Prostate gland (tissue), 2 donors: ENCODE measurements around the gene ADD1. TPM values are rescaled to one million over a fixed set of nuclear protein-coding genes. Genes with fewer than 3 reads are reported as not detected.
A peak's percentile ranks its signal among the peaks of the same experiment; 100 is the strongest.

Experiments used
- DNase-seq: peaks from one replicate; pipeline ENCODE4 v3.0.0-alpha.2; 2019; ENCODE audit warnings: low spot score
- H3K27ac ChIP-seq, 2 donors: fragments of 200-600 bp; sonication (generic); 2 replicates each; pipeline ENCODE4 v1.5.1; 2017 to 2019
- H3K27me3 ChIP-seq: fragments of 200-600 bp; sonication (generic); replicated peaks from 2 replicates; pipeline ENCODE4 v1.5.1; 2019; ENCODE audit not compliant: insufficient read depth
- H3K36me3 ChIP-seq, 2 donors: fragments of 200-600 bp; sonication (generic); 1 replicate in 1 of 2; 2 replicates in 1 of 2; pipeline versions ENCODE4 v1.5.1 to v1.8.1; 2017 to 2019
- H3K4me1 ChIP-seq: fragments of 200-600 bp; sonication (generic); replicated peaks from 2 replicates; pipeline ENCODE4 v1.5.1; 2019
- H3K4me3 ChIP-seq, 2 donors: fragments of 200-600 bp; sonication (generic); 2 replicates each; pipeline ENCODE4 v1.5.1; 2017 to 2019
- H3K9me3 ChIP-seq: fragments of 200-600 bp; sonication (generic); 2 replicates; pipeline ENCODE4 v1.5.1; 2017
- CTCF ChIP-seq, 4 experiments: fragments of 200-600 bp in 2 of 4; fragments of 450-650 bp in 2 of 4; sonication (generic) in 2 of 4; IDR thresholded peaks; 1 replicate in 3 of 4; 2 replicates in 1 of 4; pipeline ENCODE4 v1.5.1; 2016 to 2019; ENCODE audit warnings: antibody characterized with exemption in 4 of 4, mild to moderate bottlenecking in 2 of 4, moderate library complexity in 2 of 4
- POLR2A ChIP-seq: fragments of 450-650 bp; IDR thresholded peaks from one replicate; pipeline ENCODE4 v1.6.1; 2016; ENCODE audit warnings: antibody characterized with exemption, mild to moderate bottlenecking
- POLR2AphosphoS5 ChIP-seq: sonication (generic); formaldehyde crosslinking; IDR thresholded peaks from one replicate; pipeline ENCODE4 v1.6.1; 2017; ENCODE audit warnings: antibody characterized with exemption
- WGBS: methylation state at CpG from one replicate; pipeline ENCODE4 v1.1.5; 2018; 5-methylcytosine and 5-hydroxymethylcytosine counted together
- intact Hi-C: fragments of 100-400 bp; cut with DNase I; formaldehyde crosslinking; loops from one replicate; pipeline ENCODE4 v1.14.2; 2022
- total RNA-seq, 2 donors: library from RNA; depleted of rRNA; stranded (reverse); fragments of >200 nt; gene quantifications; one replicate each; pipeline ENCODE4 v1.1.0, GENCODE V29; 2016

Gene ADD1
- total RNA-seq, 2 donors from 2014 or later = 164 to 321 TPM

GRCh38 chr4:2810388-2810787 lies 33.3 kb upstream of the ADD1 start:
- DNase-seq = no peak
- WGBS = 84% methylated on average over 9 of the region's 10 CpGs
- intact Hi-C loops = no loop called here
- Histone ChIP-seq H3K9me3 (no peaks in the 10 kb centered on the region), H3K4me3 (no peak overlapping the region), H3K27ac (no peak overlapping the region), H3K27me3 (no peaks in the 10 kb centered on the region), H3K36me3 (no peaks in the 10 kb centered on the region), H3K4me1 (peaks cover 19% of the 10 kb centered on the region)
- TF ChIP-seq POLR2A (no peak), CTCF (IDR thresholded peaks at IDR 0.05) (no peak), POLR2AphosphoS5 (no peak)

GRCh38 chr4:2811830-2812611 lies 31.6 kb upstream of the ADD1 start:
- no peaks in the 10 kb centered on the region for H3K27me3 ChIP-seq
- no peak for TF ChIP-seq CTCF (IDR thresholded peaks at IDR 0.05)
- TF ChIP-seq POLR2A = no peak
- TF ChIP-seq POLR2AphosphoS5 = no peak
- H3K27ac ChIP-seq = peak overlapping the region in 1 of 2 donors; percentile 37
- H3K36me3 ChIP-seq = no peaks in the 10 kb centered on the region
- no peak for DNase-seq
- H3K4me1 ChIP-seq = peaks cover 5% of the 10 kb centered on the region
- no peaks in the 10 kb centered on the region for H3K9me3 ChIP-seq
- WGBS = 64% methylated on average over 18 of the region's 21 CpGs
- H3K4me3 ChIP-seq = peak overlapping the region; percentile 13 to 17
- intact Hi-C loops = no loop called here

GRCh38 chr4:2812612-2813354 lies 30.9 kb upstream of the ADD1 start:
- intact Hi-C loops = no loop called here
- no peaks in the 10 kb centered on the region for H3K9me3 ChIP-seq
- H3K4me3 ChIP-seq = peak overlapping the region; percentile 13 to 17
- DNase-seq = no peak
- H3K27ac ChIP-seq = peak overlapping the region in 1 of 2 donors; percentile 37
- TF ChIP-seq POLR2AphosphoS5 (no peak), CTCF (IDR thresholded peaks at IDR 0.05) (no peak), POLR2A (no peak)
- no peaks in the 10 kb centered on the region for H3K27me3 ChIP-seq
- no peaks in the 10 kb centered on the region for H3K36me3 ChIP-seq
- peaks cover 4% of the 10 kb centered on the region for H3K4me1 ChIP-seq
- 73% methylated on average over 18 of the region's 20 CpGs for WGBS

- intact Hi-C loops = no loop called here
- H3K4me1 ChIP-seq = peaks cover 5% of the 10 kb centered on the region
- peak overlapping the region in 1 of 2 donors; percentile 13 for H3K4me3 ChIP-seq
- no peak overlapping the region for H3K27ac ChIP-seq
- no peaks in the 10 kb centered on the region for H3K9me3 ChIP-seq
- H3K36me3 ChIP-seq = no peaks in the 10 kb centered on the region
- H3K27me3 ChIP-seq = no peaks in the 10 kb centered on the region
- 86% methylated on average over 17 of the region's 17 CpGs for WGBS
- DNase-seq = no peak
- TF ChIP-seq POLR2AphosphoS5 = no peak
- no peak for TF ChIP-seq CTCF (IDR thresholded peaks at IDR 0.05)
- no peak for TF ChIP-seq POLR2A
Observed at GRCh38 chr4:2813446-2814405, 29.9 kb upstream of the ADD1 start.
